GM19023 (cell line): ENCODE measurements around the gene MSRB3.
"Not testable (repeated sequence)": the region's sequence is repeated elsewhere in the genome, so short reads cannot be mapped to it uniquely, and the experiment has no call there.

ENCODE experiments used
- ATAC-seq: cut with Tn5 transposase; IDR thresholded peaks from one replicate; pipeline ENCODE4 v1.9.1; 2021; ENCODE audit warnings: mild to moderate bottlenecking, moderate library complexity; ENCODE audit not compliant: unreplicated experiment

MSRB3 gene

GRCh38 chr12:65449400-65449799 lies 170.9 kb downstream of the MSRB3 start:
- ATAC-seq: no peak

- ATAC-seq: no peak
These were observed 172.1 kb downstream of the MSRB3 start for GRCh38 chr12:65450625-65451024.

GRCh38 chr12:65454115-65454787 lies 175.8 kb downstream of the MSRB3 start:
- no peak for ATAC-seq

DNA sequence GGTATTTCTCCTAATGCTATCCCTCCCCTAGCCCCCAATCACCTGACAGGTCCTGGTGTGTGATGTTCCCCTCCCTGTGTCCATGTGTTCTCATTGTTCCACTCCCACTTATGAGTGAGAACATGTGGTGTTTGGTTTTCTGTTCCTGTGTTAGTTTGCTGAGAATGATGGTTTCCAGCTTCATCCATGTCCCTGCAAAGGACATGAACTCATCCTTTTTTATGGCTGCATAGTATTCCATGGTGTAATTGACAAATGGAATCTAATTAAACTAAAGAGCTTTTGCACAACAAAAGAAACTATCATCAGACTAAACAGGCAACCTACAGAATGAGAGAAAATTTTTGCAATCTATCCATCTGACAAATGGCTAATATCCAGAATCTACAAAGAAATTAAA lies 178.9 kb downstream of the MSRB3 start:
- not testable (repeated sequence) for ATAC-seq

GRCh38 chr12:65458718-65459117 lies 180.2 kb downstream of the MSRB3 start:
- no peak for ATAC-seq

DNA sequence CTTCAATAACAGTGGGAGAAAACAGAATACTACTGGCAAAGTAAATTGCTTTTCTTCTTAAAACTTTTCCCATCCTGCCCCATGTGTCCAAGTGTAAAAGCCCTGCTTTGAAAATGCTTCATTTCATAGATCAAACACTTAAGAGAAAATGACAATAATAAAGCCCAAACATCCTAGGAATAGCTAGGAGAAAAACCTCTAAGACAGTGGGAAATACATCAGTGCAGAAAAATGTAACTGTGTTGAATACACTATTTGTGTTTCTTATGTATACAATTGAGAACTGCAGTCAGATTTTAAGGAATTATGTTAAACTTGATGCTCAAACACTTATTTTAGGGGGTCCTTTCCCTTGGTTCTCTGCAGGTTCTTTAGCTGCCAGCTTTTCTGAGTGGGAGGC lies 181.1 kb downstream of the MSRB3 start:
- no peak for ATAC-seq

- ATAC-seq: no peak
These were observed 181.6 kb downstream of the MSRB3 start for GRCh38 chr12:65460063-65460462.

DNA sequence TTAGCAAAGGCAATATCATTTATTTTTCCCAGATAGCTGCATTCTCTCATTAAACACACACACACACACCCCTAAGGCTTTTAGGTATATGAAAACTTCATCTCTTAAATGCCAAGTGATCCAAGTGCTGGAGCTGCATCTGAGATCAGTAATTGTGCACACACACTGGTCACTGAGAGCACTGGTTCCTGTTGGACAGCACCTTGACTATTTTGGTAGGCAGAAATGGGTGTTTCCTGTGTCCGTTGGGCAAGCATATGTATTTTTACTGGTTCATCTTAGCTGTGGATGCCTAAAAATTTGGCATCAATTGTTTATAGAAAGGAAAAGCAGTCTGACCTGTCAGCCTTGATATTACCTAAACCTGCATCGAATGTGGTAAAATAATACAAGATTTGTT lies 182.5 kb downstream of the MSRB3 start:
- ATAC-seq: no peak

- no peak for ATAC-seq
These were observed 184.0 kb downstream of the MSRB3 start for GRCh38 chr12:65462484-65462883.

DNA sequence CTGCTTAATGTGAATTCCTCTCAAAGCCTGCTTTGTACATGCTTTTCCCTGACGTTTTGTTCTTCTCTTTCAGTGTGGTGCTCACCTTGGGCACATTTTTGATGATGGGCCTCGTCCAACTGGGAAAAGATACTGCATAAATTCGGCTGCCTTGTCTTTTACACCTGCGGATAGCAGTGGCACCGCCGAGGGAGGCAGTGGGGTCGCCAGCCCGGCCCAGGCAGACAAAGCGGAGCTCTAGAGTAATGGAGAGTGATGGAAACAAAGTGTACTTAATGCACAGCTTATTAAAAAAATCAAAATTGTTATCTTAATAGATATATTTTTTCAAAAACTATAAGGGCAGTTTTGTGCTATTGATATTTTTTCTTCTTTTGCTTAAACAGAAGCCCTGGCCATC lies 184.6 kb downstream of the MSRB3 start:
- no peak for ATAC-seq

- ATAC-seq: no peak
These were observed 185.1 kb downstream of the MSRB3 start for GRCh38 chr12:65463611-65464010.

GRCh38 chr12:65464930-65465329 lies 186.4 kb downstream of the MSRB3 start:
- no peak for ATAC-seq

- no peak for ATAC-seq
These were observed 187.5 kb downstream of the MSRB3 start for GRCh38 chr12:65465766-65466547.

- ATAC-seq: no peak
These were observed 188.4 kb downstream of the MSRB3 start for GRCh38 chr12:65466911-65467310.

DNA sequence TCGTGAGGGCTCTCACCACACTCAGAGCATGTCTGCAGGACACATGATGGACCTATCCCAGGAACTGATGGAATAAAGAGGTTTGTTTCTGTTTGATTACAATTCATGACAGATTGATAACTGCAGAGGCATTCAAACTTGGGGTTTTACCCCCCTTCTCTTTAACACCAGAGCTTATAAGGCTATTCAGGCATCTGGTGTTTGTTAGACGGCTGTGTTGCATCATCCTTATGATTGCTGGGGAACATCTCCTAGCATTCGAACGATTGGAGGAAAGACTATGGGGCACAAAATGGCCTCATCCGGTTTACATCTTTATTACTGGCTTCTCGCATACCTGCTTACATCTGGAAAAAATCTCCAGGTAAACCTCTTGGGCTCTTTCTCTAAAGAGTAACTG lies 191.8 kb downstream of the MSRB3 start:
- ATAC-seq: no peak

- ATAC-seq: no peak
These were observed 193.6 kb downstream of the MSRB3 start for GRCh38 chr12:65472079-65472478.

DNA sequence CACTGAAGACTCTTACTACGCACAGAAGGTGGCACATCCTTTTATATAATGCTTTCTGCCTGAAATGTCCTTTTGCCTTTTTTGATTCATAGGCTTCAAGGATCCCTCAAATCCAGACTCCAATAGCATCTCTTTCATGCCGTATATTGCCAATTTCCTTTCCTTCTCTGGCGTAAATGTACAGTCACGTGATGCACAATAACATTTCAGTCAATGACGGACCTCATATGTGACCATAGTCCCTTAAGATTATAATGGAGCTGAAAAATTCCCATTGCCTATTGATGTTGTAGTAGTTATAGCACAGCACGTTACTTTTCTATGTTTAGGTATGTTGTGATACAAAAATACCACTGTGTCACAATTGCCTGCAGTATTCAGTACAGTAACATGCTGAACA lies 196.3 kb downstream of the MSRB3 start:
- ATAC-seq: no peak

DNA sequence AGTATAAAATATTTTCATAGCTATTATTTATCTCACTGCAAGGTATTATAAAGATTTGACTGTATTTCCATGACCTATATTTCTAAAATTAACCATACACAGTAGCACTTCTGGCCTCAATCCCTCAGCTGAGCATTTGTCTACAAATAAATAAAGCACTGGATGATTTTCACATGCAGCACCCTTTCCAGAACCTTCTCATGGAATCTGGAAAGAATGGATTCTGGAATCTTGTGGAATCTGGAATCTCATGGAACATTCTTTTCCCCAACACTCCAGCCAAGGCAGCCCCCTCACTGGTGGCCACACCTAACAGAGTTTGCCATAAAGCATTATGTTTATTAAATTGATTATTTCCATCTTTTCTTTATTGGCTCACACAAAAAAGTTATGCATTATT lies 199.2 kb downstream of the MSRB3 start:
- ATAC-seq: no peak

GRCh38 chr12:65483891-65484516 lies 205.5 kb downstream of the MSRB3 start:
- not testable (repeated sequence) for ATAC-seq

- no peak for ATAC-seq
These were observed 209.7 kb downstream of the MSRB3 start for GRCh38 chr12:65488197-65488596.

GRCh38 chr12:65490250-65490649 lies 211.8 kb downstream of the MSRB3 start:
- no peak for ATAC-seq
